Measurements from ENCODE around the gene UROC1. TPM values are rescaled to one million over a fixed set of nuclear protein-coding genes. Genes with fewer than 3 reads are reported as not detected.

The UROC1 gene
- total and polyA plus RNA-seq, 8 donors, result 0.08 to 0.24 (median 0.13) TPM; not detected in 3

- intact Hi-C loops (cut with DNase I), result no loop called here
- Histone ChIP-seq H3K4me3 (no peak overlapping the region), H3K27ac (no peak overlapping the region), H3K9me3 (no peaks in the 10 kb centered on the region), H3K4me1 (no peaks in the 10 kb centered on the region), H3K27me3 (peaks cover 0 to 20% of the 10 kb centered on the region in 2 donors), H3K36me3 (no peaks in the 10 kb centered on the region)
- TF ChIP-seq CTCF (IDR thresholded peaks at IDR 0.05), result no peak
- DNase-seq (peak in 1 of 4 donors; percentile 56), ATAC-seq (no peak)
These were observed 9.7 kb downstream of the UROC1 start for GRCh38 chr3:126507886-126508285.

- Histone ChIP-seq H3K27ac (no peak overlapping the region), H3K9me3 (no peaks in the 10 kb centered on the region), H3K36me3 (no peaks in the 10 kb centered on the region), H3K4me3 (no peak overlapping the region), H3K27me3 (peaks cover 0 to 20% of the 10 kb centered on the region in 2 donors), H3K4me1 (no peaks in the 10 kb centered on the region)
- DNase-seq (peak in 1 of 4 donors; percentile 58), ATAC-seq (no peak)
- intact Hi-C loops (cut with DNase I), result no loop called here
- TF ChIP-seq CTCF (IDR thresholded peaks at IDR 0.05), result no peak
These were observed 13.9 kb downstream of the UROC1 start for GRCh38 chr3:126503701-126504100.

GRCh38 chr3:126502656-126503055 lies 14.9 kb downstream of the UROC1 start:
- Histone ChIP-seq H3K27ac (no peak overlapping the region), H3K27me3 (peaks cover 0 to 20% of the 10 kb centered on the region in 2 donors), H3K4me1 (no peaks in the 10 kb centered on the region), H3K36me3 (no peaks in the 10 kb centered on the region), H3K9me3 (no peaks in the 10 kb centered on the region), H3K4me3 (no peak overlapping the region)
- no peak for TF ChIP-seq CTCF (IDR thresholded peaks at IDR 0.05)
- DNase-seq (no peak), ATAC-seq (no peak)
- intact Hi-C loops (cut with DNase I), result no loop called here

- TF ChIP-seq CTCF (IDR thresholded peaks at IDR 0.05), result no peak
- intact Hi-C loops (cut with DNase I), result no loop called here
- no peak overlapping the region for H3K4me3 ChIP-seq
- H3K36me3 ChIP-seq, result no peaks in the 10 kb centered on the region
- H3K27me3 ChIP-seq, result peaks cover 0 to 20% of the 10 kb centered on the region in 2 donors
- no peaks in the 10 kb centered on the region for H3K9me3 ChIP-seq
- peaks cover 0 to 4% of the 10 kb centered on the region in 2 donors for H3K4me1 ChIP-seq
- DNase-seq (peak in 1 of 4 donors; percentile 75), ATAC-seq (no peak)
- H3K27ac ChIP-seq, result no peak overlapping the region
These were observed 15.8 kb downstream of the UROC1 start for GRCh38 chr3:126501736-126502135.

- TF ChIP-seq CTCF (IDR thresholded peaks at IDR 0.05), result no peak
- no peak overlapping the region for H3K4me3 ChIP-seq
- H3K36me3 ChIP-seq, result no peaks in the 10 kb centered on the region
- ATAC-seq (no peak), DNase-seq (peak in 1 of 4 donors; percentile 32)
- H3K27ac ChIP-seq, result no peak overlapping the region
- peaks cover 0 to 4% of the 10 kb centered on the region in 2 donors for H3K4me1 ChIP-seq
- no peaks in the 10 kb centered on the region for H3K9me3 ChIP-seq
- intact Hi-C loops (cut with DNase I), result no loop called here
- H3K27me3 ChIP-seq, result peaks cover 0 to 20% of the 10 kb centered on the region in 2 donors
These were observed 16.5 kb downstream of the UROC1 start for GRCh38 chr3:126501054-126501453.
